ENCODE measurements around the gene DUSP8. TPM values are rescaled to one million over a fixed set of nuclear protein-coding genes. Genes with fewer than 3 reads are reported as not detected.
"Not testable (repeated sequence)": the region's sequence is repeated elsewhere in the genome, so short reads cannot be mapped to it uniquely, and the experiment has no call there.

Gene DUSP8
- total RNA-seq, 1 donor from 2014 or later = 8.4 TPM

- peaks cover 9% of the 10 kb centered on the region for H3K4me1 Mint-ChIP-seq (ENCODE audit: unreplicated experiment)
- no peak overlapping the region for H3K4me3 Mint-ChIP-seq
- H3K36me3 Mint-ChIP-seq = no peaks in the 10 kb centered on the region
- TF ChIP-seq CTCF (conservative IDR thresholded peaks at IDR 0.05) = no peak
- H3K9me3 Mint-ChIP-seq = no peaks in the 10 kb centered on the region
- no peak overlapping the region for H3K27ac Mint-ChIP-seq
- peaks cover 53% of the 10 kb centered on the region for H3K27me3 Mint-ChIP-seq
- DNase-seq (ENCODE audit: extremely low spot score, unreplicated experiment) = no peak
These were observed 32.6 kb upstream of the DUSP8 start for GRCh38 chr11:1604711-1605110.

- H3K36me3 Mint-ChIP-seq = no peaks in the 10 kb centered on the region
- no peaks in the 10 kb centered on the region for H3K9me3 Mint-ChIP-seq
- H3K4me3 Mint-ChIP-seq = no peak overlapping the region
- no peak for TF ChIP-seq CTCF (conservative IDR thresholded peaks at IDR 0.05)
- peaks cover 9% of the 10 kb centered on the region for H3K4me1 Mint-ChIP-seq (ENCODE audit: unreplicated experiment)
- H3K27ac Mint-ChIP-seq = no peak overlapping the region
- peaks cover 58% of the 10 kb centered on the region for H3K27me3 Mint-ChIP-seq
- DNase-seq (ENCODE audit: extremely low spot score, unreplicated experiment) = no peak
These were observed 32.1 kb upstream of the DUSP8 start for GRCh38 chr11:1604181-1604580.

- no peak for DNase-seq (ENCODE audit: extremely low spot score, unreplicated experiment)
- no peak overlapping the region for H3K27ac Mint-ChIP-seq
- no peak overlapping the region for H3K4me3 Mint-ChIP-seq
- peaks cover 9% of the 10 kb centered on the region for H3K4me1 Mint-ChIP-seq (ENCODE audit: unreplicated experiment)
- no peaks in the 10 kb centered on the region for H3K9me3 Mint-ChIP-seq
- no peak for TF ChIP-seq CTCF (conservative IDR thresholded peaks at IDR 0.05)
- peaks cover 57% of the 10 kb centered on the region for H3K27me3 Mint-ChIP-seq
- H3K36me3 Mint-ChIP-seq = no peaks in the 10 kb centered on the region
These were observed 31.6 kb upstream of the DUSP8 start for GRCh38 chr11:1603629-1604028.

- not testable (repeated sequence) for H3K36me3 Mint-ChIP-seq; H3K4me1 Mint-ChIP-seq (ENCODE audit: unreplicated experiment); H3K4me3 Mint-ChIP-seq; H3K27ac Mint-ChIP-seq; H3K9me3 Mint-ChIP-seq; DNase-seq (ENCODE audit: extremely low spot score, unreplicated experiment)
- H3K27me3 Mint-ChIP-seq = peaks cover 59% of the 10 kb centered on the region
These were observed 29.6 kb upstream of the DUSP8 start for GRCh38 chr11:1601663-1602062.

- Mint-ChIP-seq H3K27me3 (peaks cover 63% of the 10 kb centered on the region), H3K4me3 (no peak overlapping the region), H3K9me3 (no peaks in the 10 kb centered on the region), H3K36me3 (no peaks in the 10 kb centered on the region), H3K4me1 (ENCODE audit: unreplicated experiment) (no peaks in the 10 kb centered on the region), H3K27ac (no peak overlapping the region)
- DNase-seq (ENCODE audit: extremely low spot score, unreplicated experiment) = no peak
- TF ChIP-seq CTCF (conservative IDR thresholded peaks at IDR 0.05) = no peak
These were observed 28.6 kb upstream of the DUSP8 start for GRCh38 chr11:1600626-1601025.

- no peak overlapping the region for H3K4me3 Mint-ChIP-seq
- H3K27me3 Mint-ChIP-seq = peaks cover 79% of the 10 kb centered on the region
- no peak overlapping the region for H3K27ac Mint-ChIP-seq
- TF ChIP-seq CTCF (conservative IDR thresholded peaks at IDR 0.05) = no peak
- H3K4me1 Mint-ChIP-seq (ENCODE audit: unreplicated experiment) = no peaks in the 10 kb centered on the region
- H3K36me3 Mint-ChIP-seq = no peaks in the 10 kb centered on the region
- no peak for DNase-seq (ENCODE audit: extremely low spot score, unreplicated experiment)
- no peaks in the 10 kb centered on the region for H3K9me3 Mint-ChIP-seq
These were observed 26.7 kb upstream of the DUSP8 start for GRCh38 chr11:1598816-1599215.

GRCh38 chr11:1598406-1598805 lies 26.3 kb upstream of the DUSP8 start:
- H3K27me3 Mint-ChIP-seq = peaks cover 79% of the 10 kb centered on the region

More at GRCh38 chr11:1598406-1598805, 26.3 kb upstream of the DUSP8 start:
- DNase-seq (ENCODE audit: extremely low spot score, unreplicated experiment); H3K4me3 Mint-ChIP-seq; H3K9me3 Mint-ChIP-seq; H3K27ac Mint-ChIP-seq; H3K36me3 Mint-ChIP-seq; H3K4me1 Mint-ChIP-seq (ENCODE audit: unreplicated experiment): not testable (repeated sequence)

Data from type B pancreatic cell (in vitro differentiated cells).